GM12874 (cell line): ENCODE results near the gene GFAP.

Source experiments
- CTCF ChIP-seq: IDR thresholded peaks from 2 replicates; pipeline ENCODE4 v1.5.1; 2011; ENCODE audit warnings: low read depth, mild to moderate bottlenecking, control low read depth, low read length, moderate library complexity; ENCODE audit not compliant: insufficient read depth

Gene GFAP

GRCh38 chr17:44922746-44923470, 7.6 kb upstream of the GFAP start:
- TF ChIP-seq CTCF: no peak

DNA sequence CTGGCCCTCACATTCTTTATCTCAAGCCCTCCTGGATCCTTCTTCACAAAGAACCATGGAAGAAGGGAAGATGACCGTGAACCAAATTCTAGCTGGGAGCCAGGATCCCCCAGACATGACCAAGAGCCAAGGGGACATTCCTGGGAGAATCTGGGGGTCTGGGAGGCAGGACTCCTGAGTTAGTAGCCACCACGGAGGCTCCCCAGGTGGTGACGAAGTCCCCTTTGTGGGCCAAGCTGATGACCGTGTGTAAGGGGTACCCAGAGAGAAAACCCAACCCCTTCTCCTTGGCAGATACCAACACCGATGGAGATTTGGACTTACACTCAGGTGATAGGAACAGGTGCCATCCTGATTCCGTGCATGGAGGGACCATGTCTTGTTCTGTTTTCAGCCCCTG, 6.8 kb upstream of the GFAP start:
- TF ChIP-seq CTCF: no peak

- TF ChIP-seq CTCF: no peak
Observed at GRCh38 chr17:44921122-44921882, 6.0 kb upstream of the GFAP start.

- no peak for TF ChIP-seq CTCF
Observed at GRCh38 chr17:44920565-44920940, 5.3 kb upstream of the GFAP start.

GRCh38 chr17:44919885-44920564, 4.7 kb upstream of the GFAP start:
- TF ChIP-seq CTCF: peak; percentile 81

DNA sequence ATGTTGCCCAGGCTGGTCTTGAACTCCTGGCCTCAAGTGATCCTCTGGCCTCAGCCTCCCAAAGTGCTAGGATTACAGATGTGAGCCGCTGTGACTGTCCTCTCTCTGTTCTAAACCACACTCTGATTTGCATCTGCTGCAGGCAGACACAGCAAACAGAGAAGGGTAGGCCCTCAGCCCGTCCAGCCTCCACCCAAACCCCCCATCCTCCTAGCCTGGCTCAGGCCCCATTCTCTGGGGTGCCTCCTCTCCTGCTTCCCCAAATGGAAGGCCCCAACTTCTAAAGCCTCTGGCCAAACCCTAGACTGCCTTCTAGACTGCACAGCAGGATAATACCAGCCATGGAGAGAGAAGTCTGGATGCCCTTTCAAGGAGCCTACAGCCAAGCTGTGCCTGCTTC, 4.1 kb upstream of the GFAP start:
- no peak for TF ChIP-seq CTCF

DNA sequence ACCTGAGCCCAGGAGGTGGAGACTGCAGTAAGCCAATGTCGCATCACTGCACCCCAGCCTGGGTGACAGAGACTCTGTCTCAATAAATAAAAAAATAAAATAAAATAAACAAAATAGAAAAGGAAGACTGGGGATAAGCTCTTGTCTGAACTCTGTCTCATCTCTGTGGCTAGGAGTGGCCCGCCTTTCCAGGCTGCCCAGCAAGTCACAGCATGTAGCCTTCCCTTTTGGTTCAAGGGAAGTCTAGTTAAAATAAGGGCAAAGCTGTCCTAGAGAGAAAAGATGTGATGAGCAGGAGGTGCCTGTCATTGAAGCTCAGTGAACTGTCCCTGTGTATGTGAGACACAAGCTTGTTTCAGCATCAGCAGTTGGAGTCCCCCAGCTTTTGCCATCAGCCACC, 2.7 kb upstream of the GFAP start:
- no peak for TF ChIP-seq CTCF
